GM23338 (cell line): Measurements from ENCODE around the gene ACAD10. TPM values are rescaled to one million over a fixed set of nuclear protein-coding genes. Genes with fewer than 3 reads are reported as not detected.

ENCODE experiments used
- ATAC-seq: fragments of 200-7000 bp; cut with Tn5 transposase; 3 replicates; pipeline ENCODE4 v1.9.1; 2020
- DNase-seq: peaks from one replicate; pipeline ENCODE4 v3.0.0-alpha.2; 2015; ENCODE audit warnings: low spot score
- H2AFZ ChIP-seq: fragments of 200-600 bp; sonication (generic); 2 replicates; pipeline ENCODE4 v1.8.0; 2016; ENCODE audit warnings: antibody characterized with exemption, mild to moderate bottlenecking, moderate library complexity
- H3F3A ChIP-seq: fragments of 200-600 bp; sonication (generic); replicated peaks from 2 replicates; pipeline ENCODE4 v1.8.0; 2017; ENCODE audit warnings: antibody characterized with exemption, mixed run types, low read depth
- H3K27ac ChIP-seq: fragments of 200-600 bp; sonication (generic); 2 replicates; pipeline ENCODE4 v1.6.1; 2016; ENCODE audit warnings: low read depth
- H3K27me3 ChIP-seq: fragments of 200-600 bp; sonication (generic); 2 replicates; pipeline ENCODE4 v1.8.0; 2016; ENCODE audit warnings: mild to moderate bottlenecking, mixed run types, moderate library complexity; ENCODE audit not compliant: insufficient read depth
- H3K36me3 ChIP-seq: fragments of 200-600 bp; sonication (generic); 2 replicates; pipeline ENCODE4 v1.8.0; 2016; ENCODE audit warnings: mild to moderate bottlenecking; ENCODE audit not compliant: insufficient read depth
- H3K4me1 ChIP-seq: fragments of 200-600 bp; sonication (generic); 2 replicates; pipeline ENCODE4 v1.8.0; 2016; ENCODE audit warnings: mild to moderate bottlenecking, moderate library complexity; ENCODE audit not compliant: insufficient read depth
- H3K4me2 ChIP-seq: fragments of 200-600 bp; sonication (generic); 2 replicates; pipeline ENCODE4 v1.7.1; 2017; ENCODE audit warnings: mixed run types
- H3K4me3 ChIP-seq: fragments of 200-600 bp; sonication (generic); 2 replicates; pipeline ENCODE4 v1.6.1; 2016; ENCODE audit warnings: mixed run types
- H3K79me2 ChIP-seq: fragments of 200-600 bp; sonication (generic); replicated peaks from 2 replicates; pipeline ENCODE4 v1.8.0; 2017; ENCODE audit warnings: mild to moderate bottlenecking; ENCODE audit not compliant: insufficient read depth
- H3K9me2 ChIP-seq: fragments of 200-600 bp; sonication (generic); 2 replicates; pipeline ENCODE4 v1.8.0; 2017; ENCODE audit not compliant: insufficient read depth
- H4K20me1 ChIP-seq: fragments of 200-600 bp; sonication (generic); replicated peaks from 2 replicates; pipeline ENCODE4 v1.8.0; 2017; ENCODE audit warnings: mild to moderate bottlenecking; ENCODE audit not compliant: insufficient read depth
- H3K27ac Mint-ChIP-seq: 2 replicates; pipeline ENCODE4 v1.8.0; 2020; ENCODE audit warnings: inconsistent platforms, mild to moderate bottlenecking, moderate library complexity, mixed read lengths
- H3K27me3 Mint-ChIP-seq: 3 replicates; pipeline ENCODE4 v1.8.0; 2022; ENCODE audit warnings: low read depth, mild to moderate bottlenecking, moderate library complexity, mixed read lengths, inconsistent platforms; ENCODE audit not compliant: insufficient read depth, poor library complexity
- H3K36me3 Mint-ChIP-seq: 3 replicates; pipeline ENCODE4 v1.8.0; 2021; ENCODE audit warnings: low read depth, mild to moderate bottlenecking, inconsistent platforms, moderate library complexity, mixed read lengths
- H3K4me1 Mint-ChIP-seq: 3 replicates; pipeline ENCODE4 v1.8.0; 2020; ENCODE audit warnings: mild to moderate bottlenecking, inconsistent platforms, mixed read lengths
- H3K4me3 Mint-ChIP-seq: 3 replicates; pipeline ENCODE4 v1.8.0; 2021; ENCODE audit warnings: moderate library complexity, mild to moderate bottlenecking, inconsistent platforms, mixed read lengths
- H3K9me3 Mint-ChIP-seq: 3 replicates; pipeline ENCODE4 v1.8.0; 2020; ENCODE audit warnings: moderate library complexity, mild to moderate bottlenecking, inconsistent platforms, mixed read lengths
- CREB1 ChIP-seq: fragments of 250-450 bp; sonication (Bioruptor Pico); IDR thresholded peaks from 2 replicates; pipeline ENCODE4 v1.5.0; 2020; ENCODE audit warnings: low read depth, mild to moderate bottlenecking, moderate library complexity
- CTCF ChIP-seq, 2 experiments: fragments of 200-600 bp in 1 of 2; sonication (generic) in 1 of 2; conservative IDR thresholded peaks; 2 replicates each; pipeline versions ENCODE4 v1.5.1 to v1.6.1; 2016 to 2017; ENCODE audit warnings: antibody characterized with exemption in 2 of 2, low read depth in 2 of 2, mild to moderate bottlenecking in 2 of 2, moderate library complexity in 1 of 2
- ETS1 ChIP-seq: IDR thresholded peaks from 2 replicates; pipeline ENCODE4 v1.6.1; 2016; ENCODE audit warnings: antibody characterized with exemption
- EZH2 ChIP-seq: fragments of 200-600 bp; sonication (generic); IDR thresholded peaks from one replicate; pipeline ENCODE4 v1.8.0; 2017; ENCODE audit warnings: antibody characterized with exemption, mild to moderate bottlenecking, low read depth; ENCODE audit not compliant: unreplicated experiment
- EZH2phosphoT487 ChIP-seq: fragments of 200-600 bp; sonication (generic); IDR thresholded peaks from one replicate; pipeline ENCODE4 v1.8.1; 2018; ENCODE audit warnings: antibody characterized with exemption; ENCODE audit not compliant: unreplicated experiment
- JUNB ChIP-seq: IDR thresholded peaks from one replicate; pipeline ENCODE4 v1.6.1; 2016; ENCODE audit warnings: antibody characterized with exemption; ENCODE audit not compliant: unreplicated experiment
- NANOG ChIP-seq: IDR thresholded peaks from 2 replicates; pipeline ENCODE4 v1.6.1; 2016; ENCODE audit warnings: antibody characterized with exemption, borderline replicate concordance
- POLR2AphosphoS5 ChIP-seq: IDR thresholded peaks from 2 replicates; pipeline ENCODE4 v1.6.1; 2016; ENCODE audit warnings: antibody characterized with exemption, low read depth
- REST ChIP-seq: IDR thresholded peaks from one replicate; pipeline ENCODE4 v1.6.1; 2018; ENCODE audit warnings: antibody characterized with exemption; ENCODE audit not compliant: unreplicated experiment
- STAT1 ChIP-seq: IDR thresholded peaks from one replicate; pipeline ENCODE4 v1.6.1; 2016; ENCODE audit warnings: antibody characterized with exemption; ENCODE audit not compliant: unreplicated experiment
- ZNF114 ChIP-seq: fragments of 250-450 bp; sonication (Bioruptor Pico); IDR thresholded peaks from 2 replicates; pipeline ENCODE4 v1.5.0; 2020; ENCODE audit warnings: mild to moderate bottlenecking, moderate library complexity
- ZNF331 ChIP-seq: fragments of 250-450 bp; sonication (Bioruptor Pico); IDR thresholded peaks from 2 replicates; pipeline ENCODE4 v1.5.0; 2020; ENCODE audit warnings: low read depth, mild to moderate bottlenecking, moderate library complexity
- ZNF462 ChIP-seq: fragments of 250-450 bp; sonication (Bioruptor Pico); IDR thresholded peaks from 2 replicates; pipeline ENCODE4 v1.5.0; 2020; ENCODE audit warnings: mild to moderate bottlenecking, moderate library complexity
- polyA plus RNA-seq: library from polyadenylated mRNA; unstranded; fragments of >200 nt; fragmentation: Nextera tagmentation; extraction: Ambion mirVana; gene quantifications from 2 replicates; pipeline ENCODE4 v1.2.1, GENCODE V29; 2016
- total RNA-seq: library from RNA; depleted of rRNA; stranded (reverse); fragments of >200 nt; shearing (Covaris generic); gene quantifications from 2 replicates; pipeline ENCODE4 v1.2.3, GENCODE V29; 2014

The ACAD10 gene
- total and polyA plus RNA-seq, 2 experiments from 2014 or later = 16.3 to 23.1 TPM

- Histone ChIP-seq H3K4me2 (peak overlapping the region; percentile 99), H3K79me2 (peaks cover 40% of the 10 kb centered on the region), H3F3A (peaks cover 7% of the 10 kb centered on the region; the same call in 1 of the 2 replicates), H3K27me3 (no peaks in the 10 kb centered on the region), H3K36me3 (peaks cover 22% of the 10 kb centered on the region), H4K20me1 (peaks cover 11% of the 10 kb centered on the region), H3K27ac (peak overlapping the region; percentile 97), H2AFZ (peak overlapping the region; percentile 84), H3K9me2 (no peaks in the 10 kb centered on the region), H3K4me3 (peak overlapping the region; percentile 97), H3K4me1 (peaks cover 15% of the 10 kb centered on the region)
- peaks cover 28% of the 10 kb centered on the region for H3K36me3 Mint-ChIP-seq
- peaks cover 10% of the 10 kb centered on the region for H3K4me1 Mint-ChIP-seq
- peaks cover 5% of the 10 kb centered on the region for H3K27me3 Mint-ChIP-seq
- DNase-seq (no peak), ATAC-seq (peak; percentile 48)
- TF ChIP-seq CREB1 (CRISPR knock-in tag) = no peak
- TF ChIP-seq EZH2 = no peak
- no peak for TF ChIP-seq ZNF331 (CRISPR knock-in tag)
- TF ChIP-seq ZNF462 (CRISPR knock-in tag) = no peak
- TF ChIP-seq EZH2phosphoT487 = no peak
- no peak for TF ChIP-seq CTCF (conservative IDR thresholded peaks at IDR 0.05; ENCODE audit: low read depth in 2 of 2)
- TF ChIP-seq STAT1 = no peak
- TF ChIP-seq JUNB = no peak
- no peak for TF ChIP-seq REST
- TF ChIP-seq POLR2AphosphoS5 = no peak
- no peak for TF ChIP-seq ETS1
- no peak for TF ChIP-seq NANOG
- TF ChIP-seq ZNF114 (CRISPR knock-in tag) = no peak
- no peaks in the 10 kb centered on the region; the same call in 1 of the 3 replicates for H3K9me3 Mint-ChIP-seq
- peak overlapping the region; percentile 98 for H3K4me3 Mint-ChIP-seq
- peak overlapping the region; percentile 97 for H3K27ac Mint-ChIP-seq
These were observed 487 bp upstream of the ACAD10 start for GRCh38 chr12:111685322-111685810.
